ENCODE measurements around the gene LZTS2.
A peak's percentile ranks its signal among the peaks of the same experiment; 100 is the strongest.

The LZTS2 gene

GRCh38 chr10:100998991-100999741 is 442 bp upstream of the LZTS2 start:
- peak; percentile 71 for DNase-seq (ENCODE audit: low spot score)

- DNase-seq (ENCODE audit: low spot score): no peak
Measured at GRCh38 chr10:101000127-101000914, 713 bp downstream of the LZTS2 start.

- DNase-seq (ENCODE audit: low spot score): no peak
Measured at GRCh38 chr10:101000915-101001658, 1.5 kb downstream of the LZTS2 start.

- DNase-seq (ENCODE audit: low spot score): no peak
Measured at GRCh38 chr10:101001659-101002035, 2.0 kb downstream of the LZTS2 start.

GRCh38 chr10:101002456-101002855 is 2.8 kb downstream of the LZTS2 start:
- no peak for DNase-seq (ENCODE audit: low spot score)

GRCh38 chr10:101003639-101004206 is 4.1 kb downstream of the LZTS2 start:
- no peak for DNase-seq (ENCODE audit: low spot score)

GRCh38 chr10:101005361-101005760 is 5.8 kb downstream of the LZTS2 start:
- DNase-seq (ENCODE audit: low spot score): no peak

GRCh38 chr10:101005869-101006567 is 6.4 kb downstream of the LZTS2 start:
- no peak for DNase-seq (ENCODE audit: low spot score)

GRCh38 chr10:101006593-101007098 is 7.0 kb downstream of the LZTS2 start:
- DNase-seq (ENCODE audit: low spot score): no peak

GRCh38 chr10:101007099-101007711 is 7.6 kb downstream of the LZTS2 start:
- DNase-seq (ENCODE audit: low spot score): no peak

- DNase-seq (ENCODE audit: low spot score): no peak
Measured at GRCh38 chr10:101007915-101008822, 8.6 kb downstream of the LZTS2 start.

- DNase-seq (ENCODE audit: low spot score): no peak
Measured at GRCh38 chr10:101008823-101009423, 9.3 kb downstream of the LZTS2 start.

- no peak for DNase-seq (ENCODE audit: low spot score)
Measured at GRCh38 chr10:101010329-101010728, 10.7 kb downstream of the LZTS2 start.

- no peak for DNase-seq (ENCODE audit: low spot score)
Measured at GRCh38 chr10:101011517-101012423, 12.2 kb downstream of the LZTS2 start.

GRCh38 chr10:101012525-101013364 is 13.1 kb downstream of the LZTS2 start:
- DNase-seq (ENCODE audit: low spot score): peak; percentile 87

- no peak for DNase-seq (ENCODE audit: low spot score)
Measured at GRCh38 chr10:101013365-101013825, 13.8 kb downstream of the LZTS2 start.

- peak; percentile 71 for DNase-seq (ENCODE audit: low spot score)
Measured at GRCh38 chr10:101014230-101014884, 14.7 kb downstream of the LZTS2 start.

Measured in activated CD4-positive, alpha-beta T cell treated with anti-CD3 and anti-CD28 coated beads, Interleukin-2, Interleukin-4, amounts not matched to agents 100 ng/mL and 50 ng/mL, durations not matched to agents 16 hours and 8 hours (primary cell).